Sigmoid colon (tissue), 4 donors: ENCODE measurements around the gene ZDHHC11.
"Not testable (repeated sequence)": the region's sequence is repeated elsewhere in the genome, so short reads cannot be mapped to it uniquely, and the experiment has no call there.

Experiments
- CTCF ChIP-seq, 4 experiments: fragments of 450-650 bp in 3 of 4; fragments of 200-600 bp in 1 of 4; IDR thresholded peaks; one replicate each; pipeline ENCODE4 v1.5.1; 2016 to 2019; ENCODE audit warnings: antibody characterized with exemption in 4 of 4, mild to moderate bottlenecking in 3 of 4, moderate library complexity in 2 of 4
- EP300 ChIP-seq, 4 donors: sonication (generic); formaldehyde crosslinking; IDR thresholded peaks; one replicate each; pipeline ENCODE4 v1.6.1; 2017; ENCODE audit warnings: antibody characterized with exemption in 4 of 4
- POLR2A ChIP-seq, 2 donors: fragments of 450-650 bp; IDR thresholded peaks; one replicate each; pipeline ENCODE4 v1.6.1; 2016; ENCODE audit warnings: antibody characterized with exemption in 2 of 2, mild to moderate bottlenecking in 2 of 2, moderate library complexity in 2 of 2

DNA sequence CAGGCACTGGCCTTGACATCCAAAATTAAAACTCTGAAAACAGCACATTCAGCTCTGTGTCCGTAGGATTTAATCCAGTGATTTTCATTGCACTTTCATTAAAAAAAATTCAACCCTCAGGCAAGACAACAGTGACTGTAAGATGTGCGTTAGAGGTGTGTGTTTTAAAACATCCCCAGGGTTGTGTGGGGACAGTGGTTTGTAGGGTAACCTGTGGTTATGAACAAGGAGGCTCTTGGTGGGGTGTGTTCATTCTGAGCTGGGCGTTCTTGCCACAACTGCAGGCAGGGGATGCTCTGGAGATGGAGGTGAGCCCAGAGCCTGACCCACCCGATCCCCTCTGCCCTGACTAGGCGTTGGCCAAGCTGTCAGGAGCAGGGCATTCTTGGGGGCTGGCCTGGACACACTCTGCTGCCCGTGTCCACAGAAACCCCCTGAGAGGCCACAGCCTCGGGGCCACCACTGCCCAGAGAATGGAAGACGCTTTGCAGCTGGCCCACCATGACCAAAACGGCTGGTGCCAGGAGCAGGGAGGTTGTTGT lies 103.4 kb downstream of the ZDHHC11 start:
- TF ChIP-seq EP300, POLR2A, CTCF (IDR thresholded peaks at IDR 0.05): not testable (repeated sequence)
